Measurements from ENCODE around the gene MAEA. TPM values are rescaled to one million over a fixed set of nuclear protein-coding genes. Genes with fewer than 3 reads are reported as not detected.
A peak's percentile ranks its signal among the peaks of the same experiment; 100 is the strongest.

MAEA gene
- total and polyA plus RNA-seq, 2 of the 8 experiments (the other 6 are each of a cell fraction or from before 2014, with no cell fraction given) = 75.8 to 133 TPM

DNA sequence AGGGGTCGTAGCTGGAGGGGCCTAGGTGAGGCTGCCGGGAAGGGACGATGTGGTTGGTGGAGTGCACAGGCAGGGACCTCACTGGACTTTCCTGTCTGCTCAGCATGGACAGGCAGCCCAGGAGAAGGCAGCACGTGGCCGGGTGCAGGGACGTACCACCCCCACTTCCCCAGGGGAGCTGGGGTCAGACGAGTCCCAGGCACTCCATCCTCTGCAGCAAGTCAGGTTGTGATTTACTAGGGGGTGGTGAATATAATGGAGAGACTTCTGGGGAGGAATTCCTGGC, 39.2 kb upstream of the MAEA start:
- Histone ChIP-seq H3K9ac (replicated peaks in 1 of 4; ENCODE audit: extremely low read depth in 1 of 4, low read depth in 3 of 4, low read length in 3 of 4) (no peak overlapping the region), H2BK20ac (ENCODE audit: low read length) (no peak overlapping the region), H2BK5ac (ENCODE audit: low read depth, low read length) (no peak overlapping the region), H4K8ac (ENCODE audit: extremely low read depth, insufficient read depth, low read length) (no peak overlapping the region), H3K9me3 (ENCODE audit: insufficient read depth in 2 of 2, low read depth in 1 of 2, low read length in 1 of 2) (peaks cover 38 to 41% of the 10 kb centered on the region in 2 experiments), H3K79me2 (ENCODE audit: control insufficient read depth in 1 of 2, insufficient read depth in 2 of 2, low read length in 2 of 2) (peaks cover 17 to 26% of the 10 kb centered on the region in 2 experiments; a peak in 3 of 4 replicates), H2BK120ac (replicated peaks; ENCODE audit: low read depth, low read length) (no peak overlapping the region), H2BK15ac (ENCODE audit: low read length) (no peak overlapping the region), H3K14ac (ENCODE audit: insufficient read length) (no peak overlapping the region), H3K27ac (ENCODE audit: low read depth, low read length) (no peak overlapping the region), H3K79me1 (ENCODE audit: low read depth, low read length) (peaks cover 10% of the 10 kb centered on the region; the same call in 1 of the 2 replicates), H3K4me2 (ENCODE audit: insufficient read depth in 1 of 2, low read depth in 2 of 2, low read length in 2 of 2) (peak overlapping the region in 1 of 2 experiments; percentile 81; a peak in 2 of 4 replicates), H3K23ac (ENCODE audit: insufficient read length) (no peak overlapping the region), H4K91ac (replicated peaks; ENCODE audit: insufficient read length, low read length) (no peak overlapping the region), H2AFZ (ENCODE audit: low read length) (no peak overlapping the region), H3K18ac (ENCODE audit: extremely low read depth, low read length) (no peak overlapping the region), H3K23me2 (ENCODE audit: low read depth, low read length) (peaks cover 11% of the 10 kb centered on the region; the same call in 1 of the 2 replicates), H3K27me3 (replicated peaks in 1 of 4; ENCODE audit: control insufficient read depth in 3 of 4, extremely low read depth in 1 of 4, insufficient read depth in 3 of 4, low read length in 3 of 4) (peaks cover 0 to 2% (median 0%) of the 10 kb centered on the region in 4 experiments; a peak in 1 of 7 replicates), H3K4me1 (replicated peaks in 1 of 4; ENCODE audit: control insufficient read depth in 3 of 4, insufficient read depth in 4 of 4, low read length in 3 of 4) (peaks cover 0 to 14% (median 11%) of the 10 kb centered on the region in 4 experiments; a peak in 5 of 7 replicates), H4K5ac (ENCODE audit: insufficient read length, low read depth, low read length) (no peak overlapping the region), H3K4ac (replicated peaks; ENCODE audit: insufficient read length, low read depth, low read length) (no peak overlapping the region), H3K4me3 (ENCODE audit: extremely low read depth in 1 of 4, insufficient read depth in 2 of 4, low read depth in 3 of 4, low read length in 4 of 4) (no peak overlapping the region; a peak in 1 of 8 replicates), H2BK12ac (ENCODE audit: low read depth, low read length) (no peak overlapping the region), H3K36me3 (ENCODE audit: control insufficient read depth in 2 of 4, insufficient read depth in 4 of 4, low read length in 3 of 4) (peaks cover 0 to 20% (median 6%) of the 10 kb centered on the region in 4 experiments; a peak in 3 of 8 replicates), H2AK5ac (ENCODE audit: low read depth, low read length) (no peak overlapping the region), H4K20me1 (replicated peaks in 1 of 2; ENCODE audit: control insufficient read depth in 1 of 2, insufficient read depth in 2 of 2, low read length in 2 of 2) (peaks cover 7 to 8% of the 10 kb centered on the region in 2 experiments), H3K56ac (replicated peaks; ENCODE audit: insufficient read length, low read depth, low read length) (no peak overlapping the region)
- CTCF ChIA-PET (ENCODE audit: partially characterized antibody) = interaction anchor here (0.8 to 5.0 kb wide), 5 partner anchors 11 to 95 kb away, joined by 3 to 32 read pairs (median 4); no protein-coding TSS in a partner anchor
- POLR2A ChIA-PET (ENCODE audit: partially characterized antibody) = interaction anchor here (0.5 to 6.8 kb wide), 7 partner anchors 11 to 349 kb away, joined by 3 to 49 read pairs (median 3); partner anchors contain the start of gene UVSSA
- DNase-seq (ENCODE audit: low read depth in 1 of 2, low spot score in 2 of 2) (no peak), FAIRE-seq (no peak)
- WGBS, 2 experiments (ENCODE audit: extremely low coverage in 1 of 2, insufficient coverage in 1 of 2, insufficient read length in 1 of 2, insufficient replicate concordance in 2 of 2, low coverage in 1 of 2, low lambda C conversion rate in 2 of 2, missing lambda C conversion rate in 1 of 2) = 91% methylated on average over 6 of the region's 7 CpGs; no CpG with 5 or more reads in 1 of the 2 experiments
- TF ChIP-seq SAP30 (IDR thresholded peaks at IDR 0.05; ENCODE audit: insufficient read depth, insufficient replicate concordance, low read length) (no peak), CREB1 (IDR thresholded peaks at IDR 0.05) (no peak), BCL11A (IDR thresholded peaks at IDR 0.05; ENCODE audit: low read depth in 2 of 2, low read length in 2 of 2) (no peak)

Data from H1 (cell line).